AG20443 (cell line): ENCODE data around the gene ADAMTS13.

Experiments
- DNase-seq: peaks from one replicate; pipeline ENCODE4 v3.0.0; 2012; ENCODE audit warnings: low spot score, mixed read lengths

Gene ADAMTS13

DNA sequence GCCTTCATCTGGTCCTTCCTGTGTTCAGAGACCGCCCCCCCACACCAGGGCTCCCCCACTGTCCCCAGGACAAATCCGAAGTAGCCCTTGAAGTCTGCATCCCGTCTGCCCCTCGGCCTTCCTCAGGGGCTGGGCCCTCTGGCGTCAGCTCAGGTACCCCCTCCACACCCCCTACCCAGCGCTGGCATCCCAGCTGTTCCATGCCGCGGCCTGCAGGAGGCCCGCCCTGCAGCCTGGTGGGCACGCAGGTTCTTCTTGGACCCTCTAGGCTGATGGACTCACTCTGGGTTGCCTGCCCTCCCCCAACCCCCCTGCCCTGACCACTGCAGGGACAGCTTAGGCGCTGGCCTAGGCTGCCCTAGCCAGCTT, 50.1 kb downstream of the ADAMTS13 start:
- no peak for DNase-seq

GRCh38 chr9:133472753-133473378, 50.7 kb downstream of the ADAMTS13 start:
- DNase-seq = no peak

DNA sequence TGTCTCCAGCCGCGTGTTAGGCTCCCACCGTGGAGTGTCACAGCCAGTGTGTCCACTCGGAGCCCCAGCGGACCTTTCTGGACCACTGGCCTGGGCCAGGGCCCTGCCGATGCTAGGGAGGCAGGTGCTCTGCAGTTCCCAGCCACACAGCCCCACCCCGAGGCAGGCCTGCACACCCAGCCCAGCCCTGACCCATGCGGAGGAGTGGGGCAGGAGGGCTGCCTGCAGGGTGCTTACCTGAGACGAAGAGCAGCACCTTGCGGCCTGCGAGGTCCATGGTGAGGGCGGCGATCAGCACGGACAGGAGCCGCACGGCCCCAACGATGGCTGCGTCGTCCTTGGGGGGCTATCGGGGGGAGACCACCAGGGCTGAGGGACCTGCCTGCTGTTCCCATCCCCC, 51.6 kb downstream of the ADAMTS13 start:
- no peak for DNase-seq

GRCh38 chr9:133474215-133474614, 52.0 kb downstream of the ADAMTS13 start:
- no peak for DNase-seq

DNA sequence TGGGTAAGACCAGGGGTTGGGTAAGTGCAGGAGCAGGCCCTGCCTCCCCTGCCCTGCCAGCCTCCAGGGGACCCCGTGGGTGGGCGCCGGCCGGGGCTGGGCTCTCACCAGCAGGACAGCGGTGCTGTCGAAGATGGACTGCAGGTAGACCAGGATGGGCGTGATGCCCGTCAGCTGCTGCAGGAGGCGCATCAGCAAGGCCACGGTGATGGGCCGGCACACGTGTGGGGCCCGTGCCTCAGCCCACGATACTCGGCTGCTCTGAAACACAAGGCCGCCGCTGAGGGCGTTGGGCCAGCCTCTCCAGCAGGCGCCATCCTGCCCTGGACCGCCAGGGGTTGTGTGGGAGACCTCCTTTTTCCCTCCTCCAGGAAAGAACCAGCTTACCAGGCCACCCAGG, 52.7 kb downstream of the ADAMTS13 start:
- no peak for DNase-seq

- DNase-seq = no peak
Observed at GRCh38 chr9:133475292-133476012, 53.3 kb downstream of the ADAMTS13 start.

- DNase-seq = no peak
Observed at GRCh38 chr9:133476036-133476931, 54.1 kb downstream of the ADAMTS13 start.

- DNase-seq = no peak
Observed at GRCh38 chr9:133476941-133477340, 54.8 kb downstream of the ADAMTS13 start.

DNA sequence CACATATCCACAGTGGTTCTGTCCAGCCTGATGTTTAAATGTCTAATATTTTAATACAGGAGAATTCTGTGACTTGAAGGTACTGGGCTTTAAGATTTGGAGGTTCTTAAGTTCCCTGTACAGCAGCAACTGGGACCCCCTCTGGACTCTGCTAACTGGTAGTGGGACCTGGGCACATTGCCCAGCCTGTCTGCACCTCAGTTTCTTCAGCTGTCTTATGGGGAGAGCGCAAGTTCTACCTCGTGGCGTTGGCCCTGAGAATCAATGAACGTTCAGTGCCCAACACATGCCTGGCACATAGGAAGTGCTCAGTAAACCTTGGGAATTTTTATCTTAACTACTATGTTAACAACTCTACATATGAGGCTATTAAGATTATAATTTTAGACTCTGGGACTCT, 55.3 kb downstream of the ADAMTS13 start:
- no peak for DNase-seq

- DNase-seq = peak; percentile 46
Observed at GRCh38 chr9:133477992-133478850, 56.1 kb downstream of the ADAMTS13 start.

- peak; percentile 98 for DNase-seq
Observed at GRCh38 chr9:133478851-133479711, 56.9 kb downstream of the ADAMTS13 start, which contains the start of gene SLC2A6. SLC2A6 (minus strand) TSS chr9:133479099; CDS start chr9:133479059, 40 bp downstream.

DNA sequence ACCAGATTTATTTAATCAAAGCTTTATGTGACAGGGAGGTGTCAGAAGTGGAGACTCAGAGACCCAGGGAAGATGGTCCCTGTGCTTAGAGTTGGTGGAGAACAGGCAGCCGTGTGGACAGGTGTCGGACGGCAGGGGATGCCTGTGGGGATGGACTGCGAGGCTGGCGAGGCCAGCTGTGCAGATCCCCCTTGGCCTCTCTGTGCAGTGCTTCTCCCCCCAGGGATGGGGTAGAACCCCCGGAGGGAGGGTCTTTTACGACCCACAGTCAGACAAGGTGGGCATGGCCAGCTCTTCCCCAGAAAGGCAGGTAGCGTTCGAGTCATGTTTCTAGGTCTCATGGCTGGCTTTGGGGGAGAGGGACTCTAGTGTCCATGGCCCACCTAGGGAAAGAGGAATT, 61.4 kb downstream of the ADAMTS13 start:
- no peak for DNase-seq

DNA sequence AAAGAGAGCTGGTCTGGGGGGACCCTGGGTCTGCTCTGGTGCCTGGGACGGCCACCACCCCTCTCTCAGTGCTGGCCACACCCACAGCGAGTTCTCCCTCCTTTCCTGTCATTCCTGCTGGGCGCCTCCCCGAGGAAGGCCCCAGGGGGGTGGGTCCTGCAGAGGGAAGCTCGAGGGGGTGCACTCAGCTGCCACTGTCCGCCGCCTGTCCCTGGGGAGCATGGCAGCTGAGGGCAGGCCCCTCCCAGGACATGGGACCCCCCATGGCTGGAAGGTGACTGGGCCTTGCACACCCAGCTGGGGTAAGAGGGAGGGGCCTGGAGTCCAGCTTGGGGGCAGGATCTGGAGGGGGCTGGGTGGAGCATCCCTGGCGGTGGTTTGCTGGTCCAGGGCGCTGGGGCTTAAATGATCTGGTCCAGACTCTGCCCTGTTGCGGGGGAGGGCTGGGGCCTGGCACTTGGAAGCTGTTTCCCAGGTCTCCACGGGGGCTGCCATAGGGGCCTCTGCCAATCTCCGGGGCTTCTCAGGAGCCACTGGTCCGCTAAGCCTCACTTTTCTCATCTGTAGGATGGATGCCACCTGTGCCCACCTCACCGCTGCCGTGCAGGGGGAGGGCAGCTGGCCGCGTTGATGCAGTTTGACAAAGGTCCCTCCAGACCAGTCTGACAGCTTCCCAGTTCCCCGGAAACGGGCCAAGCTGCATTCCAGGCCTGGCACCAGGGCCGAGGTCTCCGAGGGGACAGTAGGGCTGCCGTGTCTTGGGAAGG, 62.7 kb downstream of the ADAMTS13 start:
- no peak for DNase-seq

DNA sequence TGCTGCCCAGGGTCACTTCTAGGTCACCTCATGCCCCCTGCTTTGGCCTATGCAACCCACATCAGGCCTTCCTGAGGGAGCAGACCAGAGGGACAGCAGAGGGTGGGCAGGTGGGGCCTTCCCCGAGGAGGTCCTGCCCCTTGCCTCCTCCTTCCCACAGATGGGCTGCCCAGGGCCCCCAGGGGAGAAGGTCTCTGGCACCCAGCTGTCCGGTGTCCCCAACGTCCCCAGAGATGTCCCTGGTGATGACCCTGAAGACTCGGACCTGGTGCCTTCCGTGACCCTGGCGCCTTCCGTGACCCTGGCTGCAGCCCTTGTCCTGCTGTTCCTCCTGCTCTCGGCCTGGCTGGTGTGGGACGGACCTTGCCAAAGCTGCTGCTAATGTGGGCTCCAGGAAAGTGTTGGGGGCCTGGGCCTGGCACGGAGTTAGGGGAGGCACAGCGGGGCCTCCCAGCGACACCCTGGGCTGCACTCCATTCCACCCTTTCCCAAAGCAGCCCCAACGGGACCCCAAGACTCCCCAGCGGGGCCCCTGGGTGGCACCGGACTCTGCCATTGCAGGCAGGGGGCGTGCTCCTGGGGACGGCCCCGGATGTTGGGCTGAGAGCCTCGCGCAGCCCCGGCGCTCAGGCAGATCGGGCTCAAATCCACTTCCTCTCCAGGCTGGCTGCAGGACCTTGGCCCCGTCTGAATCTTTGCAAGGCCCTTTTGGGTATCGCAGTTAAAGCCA, 63.5 kb downstream of the ADAMTS13 start:
- DNase-seq = no peak

DNA sequence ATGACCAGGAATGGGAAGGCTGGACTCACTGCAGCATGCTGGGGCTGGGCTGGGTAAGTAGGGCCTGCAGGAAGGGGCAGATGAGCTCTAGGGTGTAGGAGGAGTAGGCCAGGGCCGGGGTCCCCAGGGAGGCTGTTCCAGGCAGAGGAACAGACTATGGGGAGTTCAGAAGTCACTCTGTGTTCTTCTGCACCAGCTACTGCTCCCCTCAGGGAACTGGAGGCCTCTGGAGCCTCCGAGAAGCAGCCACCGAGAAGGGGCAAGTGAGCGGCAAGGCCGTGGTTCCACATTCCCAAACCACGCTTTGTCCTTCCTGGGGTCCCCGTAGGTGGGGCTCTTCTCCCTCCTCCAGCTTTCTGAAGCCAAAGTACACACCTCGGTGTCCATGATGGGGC, 65.2 kb downstream of the ADAMTS13 start:
- DNase-seq = no peak

DNA sequence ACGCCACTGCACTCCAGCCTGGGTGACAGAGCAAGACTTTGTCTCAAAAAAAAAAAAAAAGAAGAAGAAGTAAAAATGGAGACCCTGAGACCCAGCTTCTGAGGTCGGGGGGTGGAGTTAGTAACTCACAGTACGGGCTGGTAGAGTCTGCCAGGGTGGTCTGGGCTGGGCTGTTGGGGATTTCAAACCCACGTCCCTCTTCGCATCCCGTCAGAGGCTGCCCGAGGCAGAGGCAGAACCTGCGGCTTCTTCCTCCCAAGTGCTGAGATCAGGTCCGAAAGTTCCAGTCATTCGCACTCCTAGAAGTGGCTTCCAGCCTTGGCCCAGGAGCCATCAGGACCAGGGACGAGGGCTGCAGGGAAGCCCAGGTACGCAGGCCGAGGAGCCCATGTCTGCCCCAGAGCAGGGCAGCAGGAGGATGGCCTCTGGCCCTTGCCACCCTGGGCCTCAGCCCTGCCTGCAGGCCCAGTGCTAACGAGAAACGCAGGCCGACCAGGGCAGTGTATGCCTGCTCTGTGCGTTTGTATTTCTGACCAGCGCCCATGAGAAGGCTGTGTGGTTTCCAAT, 66.6 kb downstream of the ADAMTS13 start:
- no peak for DNase-seq

DNA sequence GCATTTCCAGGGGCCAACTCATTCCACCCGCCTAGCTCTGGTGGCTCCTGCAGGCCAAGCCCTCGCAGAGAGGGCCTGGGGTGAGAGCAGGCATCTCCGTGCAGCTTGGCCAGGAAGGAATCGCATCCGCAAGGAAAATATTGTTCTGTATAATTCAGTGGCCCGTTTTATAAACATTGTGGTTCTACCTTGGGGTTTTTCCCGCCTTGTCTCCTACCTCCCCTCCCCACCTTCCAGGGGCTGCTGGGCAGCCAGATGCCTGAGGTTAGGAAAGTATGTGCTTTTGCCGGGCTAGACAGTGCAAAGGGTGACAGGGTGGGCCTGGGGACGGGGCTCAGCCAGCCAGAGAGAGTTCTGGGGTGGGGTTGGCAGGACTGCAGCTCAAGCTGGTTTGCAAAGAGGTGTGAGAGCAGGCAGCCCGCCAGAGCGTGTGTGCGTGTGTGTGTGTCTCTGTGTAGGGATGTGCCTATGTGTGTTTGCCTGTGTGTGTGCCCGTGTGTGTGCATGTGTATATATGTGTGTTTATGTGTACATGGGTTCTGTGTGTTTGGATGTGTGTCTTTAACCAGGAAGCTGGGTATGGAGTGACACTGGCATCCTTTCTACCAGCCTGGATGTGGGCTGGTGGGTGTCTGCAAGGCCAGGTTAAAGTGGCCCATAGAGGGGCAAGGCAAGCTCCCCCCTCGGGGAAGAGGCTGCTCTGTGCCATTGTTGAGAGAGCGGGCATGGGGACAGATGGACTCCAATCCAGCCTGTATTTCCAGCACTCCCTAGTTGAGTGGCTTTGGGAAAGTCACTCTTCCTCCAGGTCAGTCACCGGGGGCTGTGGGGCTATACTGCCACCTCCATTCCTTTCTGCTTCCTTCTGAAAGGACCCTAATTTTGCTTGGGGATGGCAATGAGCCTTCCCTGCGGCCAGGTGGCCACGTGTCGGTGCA, 67.4 kb downstream of the ADAMTS13 start:
- no peak for DNase-seq

DNA sequence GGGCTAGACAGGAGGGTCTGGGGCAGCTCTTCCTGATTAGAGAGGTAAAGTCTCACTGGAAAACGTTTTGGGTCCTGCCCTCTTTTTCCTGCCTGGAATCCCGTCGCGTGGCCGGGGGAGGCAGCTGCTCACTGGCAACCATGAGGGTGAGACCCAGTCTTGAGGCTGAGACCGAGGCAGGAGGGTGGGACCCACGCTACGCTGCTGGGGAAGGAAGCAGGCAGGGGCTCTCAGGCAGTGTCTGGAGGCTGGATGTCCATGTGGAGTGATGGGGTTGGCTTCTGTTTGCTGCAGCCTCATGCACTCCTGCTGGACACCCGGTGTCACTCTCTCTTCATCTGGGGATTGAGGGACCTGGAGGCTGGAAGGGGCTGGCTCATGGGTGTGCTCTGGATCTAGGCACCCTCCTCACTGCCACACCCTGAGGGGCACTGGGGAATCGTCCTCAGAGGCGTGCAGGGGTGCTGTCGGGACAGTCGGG, 68.1 kb downstream of the ADAMTS13 start:
- DNase-seq = no peak
